Activated CD4-positive, CD25-positive, alpha-beta regulatory T cell treated with anti-CD3 and anti-CD28 coated beads, Interleukin-2, amount 50 U/mL, for 16 hours (primary cell): ENCODE measurements around the gene GPD1L.
"Not testable (repeated sequence)": the region's sequence is repeated elsewhere in the genome, so short reads cannot be mapped to it uniquely, and the experiment has no call there.

Source experiments
- DNase-seq: peaks from one replicate; pipeline ENCODE4 v3.0.0-alpha.2; 2020; ENCODE audit warnings: low read depth, low spot score

The GPD1L gene

DNA sequence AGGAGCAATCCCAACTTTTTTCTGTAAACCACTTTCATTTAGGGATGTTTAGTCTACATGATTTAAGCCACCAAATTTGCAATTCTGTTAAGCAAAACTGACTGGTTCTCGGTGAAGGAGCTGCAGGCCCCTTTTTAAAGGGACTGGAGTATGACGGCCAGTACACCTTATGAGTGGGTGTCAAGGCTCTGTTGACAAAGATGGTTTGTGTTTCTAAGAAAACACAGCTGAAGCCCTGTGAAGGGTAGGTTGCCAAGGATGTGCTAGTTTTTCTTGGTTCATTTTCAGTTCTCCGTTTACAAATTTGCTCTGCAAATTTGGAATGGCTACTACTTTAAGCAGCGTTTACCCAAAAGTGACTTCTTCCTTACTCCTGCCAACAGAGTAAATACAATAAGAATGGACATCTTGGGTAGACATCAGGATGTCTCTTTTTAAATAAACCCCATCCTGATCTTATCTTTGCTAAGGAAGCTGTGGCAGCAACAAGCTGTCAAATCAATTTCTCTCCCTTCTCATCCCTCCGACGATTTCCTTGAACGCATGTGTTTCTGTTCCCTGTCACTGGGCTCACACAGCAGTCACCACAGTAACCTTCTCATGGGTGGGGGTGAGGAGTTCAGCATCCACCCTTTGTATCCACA lies 73.8 kb downstream of the GPD1L start:
- DNase-seq: no peak

DNA sequence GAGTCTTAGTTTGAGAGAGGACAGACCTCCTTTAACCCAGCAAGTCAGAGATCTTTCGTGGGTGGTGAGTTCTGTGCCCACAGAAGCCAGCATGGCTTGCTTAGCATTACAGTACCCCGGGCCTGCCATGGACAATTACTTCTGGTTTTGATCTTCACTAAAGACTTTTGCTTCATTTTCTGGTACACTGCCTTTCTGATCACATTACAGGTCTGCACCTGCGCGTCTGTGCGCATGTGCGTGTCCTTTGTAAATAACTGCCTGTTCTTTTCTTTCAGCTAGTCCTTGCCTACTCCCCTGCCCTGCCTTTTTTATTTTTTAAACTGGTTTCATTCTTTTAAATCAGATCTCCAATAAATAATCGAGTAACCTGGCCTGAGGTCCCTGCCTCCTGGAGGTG lies 74.9 kb downstream of the GPD1L start:
- DNase-seq: no peak

DNA sequence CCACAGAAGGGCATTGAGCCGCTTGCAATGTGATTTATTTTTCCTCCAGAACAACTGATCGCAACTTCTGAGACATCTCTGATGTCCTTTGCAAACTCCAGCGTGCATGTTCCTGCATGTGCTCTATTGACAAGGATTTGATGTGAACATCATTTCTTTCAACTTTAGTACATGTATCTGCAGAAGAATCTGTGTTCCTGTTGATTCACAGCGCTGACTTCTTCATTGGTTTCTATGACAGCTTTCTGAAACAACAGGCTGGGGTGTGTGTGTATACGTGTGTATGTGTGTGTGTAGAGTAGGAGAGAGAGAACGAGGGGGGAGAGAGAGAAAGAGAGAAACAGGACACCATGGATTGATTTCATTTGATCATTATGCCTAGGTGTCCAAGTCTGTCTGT lies 75.4 kb downstream of the GPD1L start:
- DNase-seq: no peak

DNA sequence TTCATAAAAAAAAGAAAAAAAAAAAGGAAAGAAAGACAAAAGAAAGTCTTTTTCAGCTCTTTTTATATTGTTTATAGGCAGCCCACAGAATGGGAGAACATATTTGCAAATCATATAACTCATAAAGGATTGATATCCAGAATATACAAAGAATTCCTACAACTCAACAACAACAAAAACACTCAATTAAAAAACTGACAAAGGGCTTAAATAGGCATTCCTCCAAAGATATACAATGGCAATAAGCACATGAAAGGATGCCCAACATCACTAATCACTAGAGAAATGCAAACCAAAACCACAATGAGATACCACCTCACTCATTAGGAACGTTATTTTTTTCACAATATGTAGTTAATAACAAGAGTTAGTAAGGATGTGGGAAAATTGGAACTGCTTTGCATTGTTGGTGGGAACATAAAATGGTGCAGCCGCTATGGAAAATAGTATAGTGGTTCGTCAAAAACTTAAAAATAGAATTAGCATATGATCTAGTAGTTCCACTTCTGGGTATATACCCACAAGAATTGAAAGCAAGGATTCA lies 77.8 kb downstream of the GPD1L start:
- no peak for DNase-seq

DNA sequence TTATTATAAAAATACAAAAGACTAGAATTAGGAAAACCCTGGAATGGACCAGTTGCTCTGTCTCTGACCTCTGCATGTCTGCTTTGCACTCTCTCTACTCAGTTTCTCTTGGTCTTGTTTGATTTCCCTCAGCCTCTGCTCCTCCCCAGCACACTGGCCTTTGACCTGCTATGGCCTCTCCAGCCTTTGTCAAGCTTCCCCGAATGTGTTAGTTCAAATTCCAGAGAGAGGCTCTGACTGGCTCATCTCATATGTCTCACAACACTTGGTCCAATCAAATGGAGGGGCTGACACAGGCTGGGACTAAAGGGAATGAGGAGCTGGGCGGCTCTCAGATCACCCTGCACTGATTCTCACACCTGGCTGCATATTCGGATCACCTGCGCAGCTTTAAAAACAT lies 79.7 kb downstream of the GPD1L start:
- DNase-seq: no peak

DNA sequence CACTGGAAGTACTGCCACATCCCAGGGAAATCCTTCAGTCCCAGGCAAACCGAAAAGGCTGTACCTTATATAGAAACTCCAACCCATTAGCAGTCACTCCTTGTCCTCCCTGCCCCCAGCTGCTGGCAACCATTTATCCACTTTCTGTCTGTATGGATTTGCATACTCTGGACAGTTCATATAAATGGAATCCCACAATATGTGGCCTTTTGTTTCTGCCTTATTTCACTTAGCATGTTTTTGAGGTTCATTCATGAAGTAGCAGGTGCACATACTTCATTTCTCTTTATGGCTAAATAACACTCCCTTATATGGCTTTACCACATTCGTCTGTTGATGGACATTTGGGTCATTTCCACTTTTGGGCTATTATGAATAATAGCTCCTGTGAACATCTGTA lies 80.5 kb downstream of the GPD1L start:
- DNase-seq: no peak

DNA sequence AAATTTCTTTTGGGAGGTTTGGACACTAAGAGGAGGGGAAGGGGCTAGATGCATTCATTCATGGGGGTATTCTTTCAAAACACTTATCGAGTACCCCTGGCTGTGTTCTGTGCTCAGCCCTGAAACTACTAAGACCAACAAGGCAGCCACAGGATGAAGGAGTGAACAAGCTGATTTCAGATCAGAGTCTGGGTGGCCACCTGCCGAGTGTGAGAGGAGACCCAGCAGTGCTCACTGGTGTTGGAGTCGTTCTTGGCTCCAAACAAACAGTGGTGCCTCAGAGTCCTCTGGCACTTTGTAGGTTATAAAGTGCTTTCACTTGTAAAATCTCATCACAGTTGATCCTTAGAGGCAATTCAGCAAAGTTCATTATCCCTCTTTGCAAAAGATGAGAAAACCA lies 83.3 kb downstream of the GPD1L start:
- no peak for DNase-seq

DNA sequence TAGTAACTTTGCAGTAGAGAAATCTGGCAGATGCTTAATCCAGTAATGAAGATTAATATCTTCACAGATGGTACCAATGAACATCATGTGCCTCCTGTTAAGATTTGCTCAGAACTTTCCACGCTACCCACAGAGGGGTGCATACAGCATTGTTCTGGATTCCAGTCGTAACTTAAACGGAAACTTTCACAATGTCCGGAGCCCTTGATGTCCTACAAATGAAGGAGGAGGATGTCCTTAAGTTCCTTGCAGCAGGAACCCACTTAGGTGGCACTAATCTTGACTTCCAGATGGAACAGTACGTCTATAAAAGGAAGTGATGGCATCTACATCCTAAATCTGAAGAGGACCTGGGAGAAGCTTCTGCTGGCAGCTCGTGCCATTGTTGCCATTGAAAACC lies 84.1 kb downstream of the GPD1L start:
- not testable (repeated sequence) for DNase-seq

DNA sequence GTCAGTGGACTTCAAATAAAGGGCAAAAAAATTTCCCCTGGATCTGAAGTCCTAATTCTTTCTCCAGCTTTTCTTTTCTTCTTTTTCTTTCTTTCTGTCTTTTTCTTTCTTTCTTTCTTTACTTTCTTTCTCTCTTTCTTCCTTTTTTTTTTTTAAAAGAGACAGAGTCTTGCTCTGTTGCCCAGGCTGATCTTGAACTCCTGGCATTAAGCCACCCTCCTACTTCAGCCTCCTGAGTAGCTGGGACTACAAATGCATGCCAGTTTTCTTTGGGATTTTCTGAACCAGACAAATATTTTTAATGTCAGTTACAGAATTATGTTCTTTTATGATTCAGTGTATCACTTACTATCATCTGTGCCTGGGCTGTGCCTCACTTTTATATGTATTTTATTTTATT lies 86.7 kb downstream of the GPD1L start:
- DNase-seq: no peak

DNA sequence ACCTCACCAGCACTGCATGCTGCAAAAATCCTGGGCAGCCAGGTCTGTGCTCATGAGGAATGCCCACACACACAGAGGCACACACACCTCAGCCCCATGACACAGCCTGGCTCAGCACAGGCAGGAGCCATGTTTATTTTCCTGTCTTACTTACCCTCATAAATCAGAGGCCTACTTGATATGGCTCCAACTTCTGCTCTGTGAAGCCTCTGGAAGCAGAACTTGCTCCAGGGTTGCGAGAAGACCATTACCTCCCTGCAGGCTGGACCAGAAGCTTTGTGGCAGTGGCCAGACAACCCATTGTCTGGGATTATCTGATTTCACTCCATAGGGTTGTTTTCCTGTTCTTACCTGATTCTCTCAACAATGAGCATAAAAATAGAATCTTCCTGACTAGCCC lies 88.2 kb downstream of the GPD1L start:
- no peak for DNase-seq

DNA sequence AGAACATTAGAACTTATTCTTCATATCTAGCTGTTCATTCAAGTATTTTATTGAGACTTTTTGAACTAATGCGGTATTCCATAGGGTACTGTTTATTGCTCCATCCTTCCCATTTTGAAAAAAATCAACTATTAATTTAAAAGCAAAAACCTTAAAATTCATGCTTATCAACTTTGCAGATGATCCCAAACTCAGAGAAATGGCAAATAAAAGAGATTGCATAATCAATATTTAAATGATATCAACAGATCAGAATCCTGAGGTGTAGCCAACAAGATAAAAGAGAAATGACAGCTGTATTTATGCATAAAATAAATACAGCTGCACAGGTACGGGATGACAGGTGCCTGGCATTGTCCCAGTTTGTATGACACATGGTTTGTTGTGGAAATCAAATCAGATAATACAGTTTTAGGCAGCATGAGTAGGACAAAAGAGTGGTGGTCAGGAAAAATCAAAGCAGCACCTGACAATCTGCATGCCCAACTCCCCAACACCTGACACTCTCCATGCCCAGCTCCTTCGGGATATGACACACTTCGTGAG lies 89.6 kb downstream of the GPD1L start:
- DNase-seq: no peak

DNA sequence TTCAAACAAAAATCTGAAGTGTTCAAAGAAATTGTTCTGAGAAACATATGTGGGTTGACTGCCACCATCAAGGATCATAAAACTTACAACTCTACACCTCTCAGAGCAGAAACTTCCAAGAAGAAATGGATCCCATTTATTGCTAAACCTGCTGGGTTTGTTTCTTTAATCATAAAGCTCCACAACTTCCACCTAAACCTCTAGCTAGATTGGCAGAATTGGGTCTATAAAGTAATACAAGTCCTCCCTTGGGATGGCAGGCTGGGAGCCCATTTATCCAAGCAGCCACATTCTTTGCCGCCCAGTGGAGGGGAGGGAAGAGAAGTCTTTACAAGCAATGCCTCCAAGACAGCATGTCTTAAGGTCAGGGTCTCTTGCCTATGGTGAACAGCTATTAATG lies 91.6 kb downstream of the GPD1L start:
- DNase-seq: no peak

DNA sequence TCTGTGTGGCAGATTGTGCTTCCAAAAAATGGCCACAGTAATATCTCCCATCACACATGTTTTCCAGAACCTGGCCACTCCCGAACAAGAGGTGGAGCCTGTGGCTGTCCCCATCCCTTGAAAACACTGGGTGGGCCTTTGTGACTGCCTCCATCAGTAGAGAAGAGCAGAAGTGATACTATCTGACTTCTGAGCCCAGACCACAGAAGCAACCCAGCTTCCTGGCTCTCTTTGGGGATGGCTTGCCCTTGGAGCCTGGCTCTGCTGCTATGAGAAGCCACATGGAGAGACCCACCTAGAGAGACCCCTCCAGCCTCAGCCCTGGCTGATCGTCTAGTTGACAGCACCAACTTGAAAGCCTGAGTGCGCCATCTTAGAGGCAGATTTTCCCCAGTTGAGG lies 92.3 kb downstream of the GPD1L start:
- no peak for DNase-seq

DNA sequence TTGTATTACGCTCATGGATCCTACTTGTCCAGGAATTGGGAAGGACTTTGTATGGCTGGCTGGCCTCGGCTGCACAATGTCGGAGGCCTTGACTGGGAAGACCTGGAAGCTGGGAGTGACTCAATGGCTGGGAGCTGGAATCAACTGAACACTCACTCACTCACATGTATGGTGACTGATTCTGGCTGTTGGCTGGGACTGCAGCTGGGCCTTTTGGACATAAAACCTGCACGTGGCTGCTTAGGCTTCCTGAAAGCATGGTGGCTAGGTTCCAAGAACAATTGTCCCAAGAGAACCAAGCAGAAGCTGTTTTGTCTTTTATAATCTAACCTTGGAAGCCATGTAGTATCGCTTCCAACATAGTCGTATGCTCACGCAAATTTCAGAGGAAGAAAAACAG lies 94.1 kb downstream of the GPD1L start:
- no peak for DNase-seq

DNA sequence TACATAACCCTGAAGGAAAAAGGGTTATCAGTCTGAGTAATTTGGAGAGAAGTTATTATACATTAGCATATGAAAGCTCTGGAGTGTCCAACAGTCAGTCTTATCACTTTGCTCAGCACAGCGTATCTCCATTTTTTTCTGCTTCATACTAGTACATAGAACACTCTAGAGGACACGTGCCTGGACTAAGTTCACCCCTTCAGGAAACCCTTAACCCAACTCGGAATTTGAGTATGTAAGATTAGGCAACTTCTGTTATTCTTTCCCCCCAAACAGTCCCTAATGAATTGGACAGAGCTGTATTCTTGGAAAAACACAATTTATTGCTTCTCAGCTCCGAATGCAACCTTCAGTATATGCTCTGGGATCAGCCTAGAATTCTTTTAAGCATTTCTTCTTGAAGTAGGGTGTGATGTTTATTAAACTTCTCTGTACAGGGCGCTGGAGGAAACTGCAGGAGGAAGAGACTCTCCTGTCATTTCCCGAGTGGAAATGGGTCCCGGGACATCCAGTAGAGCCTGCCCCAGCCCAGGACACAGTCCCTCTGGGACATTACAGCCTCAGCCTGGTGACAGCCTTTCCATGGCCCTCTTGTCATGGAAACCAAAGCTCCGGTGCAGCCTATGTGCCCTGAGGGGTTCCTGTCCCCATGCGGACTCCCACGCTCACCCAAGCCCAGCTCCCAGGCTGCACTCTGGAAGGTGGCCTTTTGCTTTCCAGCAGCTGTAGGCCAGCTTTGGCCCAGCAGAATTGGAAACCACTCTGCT lies 94.8 kb downstream of the GPD1L start:
- DNase-seq: no peak

DNA sequence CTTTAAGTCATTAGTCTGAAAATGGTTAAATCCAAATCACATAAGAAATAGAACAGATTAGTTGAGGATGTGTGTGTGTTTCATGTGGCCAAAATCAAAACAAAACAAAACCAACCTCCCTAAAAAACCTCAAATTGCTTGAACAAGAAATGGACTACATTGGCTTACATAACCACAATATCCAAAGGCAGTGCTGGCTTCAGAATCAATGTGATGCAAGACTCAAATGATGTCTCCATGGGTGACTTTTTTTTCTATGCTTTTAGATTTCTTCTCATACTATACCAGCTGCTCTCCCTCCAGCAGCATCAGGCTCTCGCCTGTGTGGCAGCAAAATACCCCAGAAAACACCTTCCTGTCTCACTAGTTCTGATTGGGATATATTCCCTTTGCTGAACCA lies 96.1 kb downstream of the GPD1L start:
- no peak for DNase-seq

DNA sequence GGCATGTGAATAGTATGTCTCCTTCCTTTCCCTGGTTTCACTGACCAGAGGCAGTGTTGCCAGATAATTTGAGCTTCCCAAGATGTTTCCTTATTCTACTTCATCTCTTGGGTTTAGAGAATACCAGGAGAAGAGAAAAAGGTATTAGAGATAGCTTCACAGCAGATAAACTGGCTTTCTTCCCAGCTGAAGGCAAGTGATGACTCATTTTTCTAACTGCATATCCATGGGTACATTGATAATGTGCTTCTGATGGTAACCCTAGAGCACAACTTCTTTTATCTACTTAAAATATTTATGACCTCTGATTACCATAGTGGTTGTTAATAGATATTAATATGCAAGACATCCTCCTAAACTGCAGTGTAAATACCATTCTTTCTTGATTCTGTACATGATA lies 97.4 kb downstream of the GPD1L start:
- DNase-seq: no peak

DNA sequence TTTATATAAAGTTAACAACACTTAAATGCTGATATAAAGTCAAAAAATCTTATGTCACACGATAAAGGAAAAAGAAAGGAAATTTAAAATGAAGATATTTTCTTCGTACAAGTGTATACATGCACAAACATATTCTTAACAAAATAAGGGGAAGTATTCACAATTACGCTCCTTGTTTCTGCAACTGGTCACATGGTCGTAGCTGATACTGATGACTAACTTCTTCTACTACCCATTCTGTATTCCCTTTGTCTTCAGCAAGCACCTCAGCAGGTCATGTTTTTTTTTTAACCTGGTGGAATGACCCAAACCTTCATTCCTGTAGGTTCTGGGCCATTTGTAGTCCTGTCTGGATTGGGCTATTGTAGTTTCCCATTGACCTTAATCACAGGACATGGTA lies 102.0 kb downstream of the GPD1L start:
- DNase-seq: no peak

DNA sequence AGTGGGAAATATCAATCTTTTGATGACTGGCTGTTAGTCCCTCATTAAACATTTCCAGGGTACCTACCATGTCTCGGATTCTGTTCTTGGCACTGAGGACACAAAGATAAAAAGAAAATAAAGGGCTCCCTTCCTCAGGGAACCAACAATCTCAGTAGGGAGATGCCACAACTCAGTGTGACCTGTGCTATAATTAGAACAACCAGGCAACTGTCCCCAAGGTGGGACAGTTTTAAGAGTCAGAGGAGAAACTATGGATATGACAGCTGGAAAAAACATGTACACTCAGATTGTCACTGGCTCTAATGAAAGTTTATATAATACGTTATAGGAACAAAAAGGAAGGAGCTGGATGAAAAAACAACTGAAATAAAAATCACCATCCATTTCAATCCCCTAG lies 108.8 kb downstream of the GPD1L start:
- no peak for DNase-seq

DNA sequence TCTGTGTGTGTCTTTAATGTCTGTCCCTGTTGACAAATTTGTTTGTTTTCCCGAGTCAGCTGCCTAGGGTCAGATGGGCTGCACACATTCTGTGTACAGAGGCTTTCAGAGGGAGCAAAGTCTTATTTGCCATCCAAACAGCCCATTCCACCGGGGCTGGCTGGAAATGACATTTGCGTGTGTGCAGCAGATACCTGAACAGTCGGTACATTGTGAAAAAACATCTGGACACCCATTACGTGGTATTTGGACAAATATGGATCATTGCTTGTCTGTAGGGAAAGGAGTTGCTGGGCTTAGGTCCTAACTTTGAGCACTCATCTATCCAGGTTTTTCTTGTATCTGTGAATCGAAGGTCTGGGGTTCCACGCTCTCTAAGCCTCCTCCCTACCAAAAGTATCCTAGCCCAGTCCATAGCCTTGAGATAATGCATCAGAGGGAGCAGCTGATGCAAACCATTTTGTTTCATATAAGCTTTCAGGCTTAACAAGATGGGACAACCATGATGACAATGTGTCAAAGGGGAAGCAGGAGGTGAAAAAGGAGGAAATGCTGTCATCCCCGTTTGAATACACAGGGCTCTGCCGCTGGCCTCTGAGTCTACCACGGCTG lies 109.9 kb downstream of the GPD1L start:
- no peak for DNase-seq

DNA sequence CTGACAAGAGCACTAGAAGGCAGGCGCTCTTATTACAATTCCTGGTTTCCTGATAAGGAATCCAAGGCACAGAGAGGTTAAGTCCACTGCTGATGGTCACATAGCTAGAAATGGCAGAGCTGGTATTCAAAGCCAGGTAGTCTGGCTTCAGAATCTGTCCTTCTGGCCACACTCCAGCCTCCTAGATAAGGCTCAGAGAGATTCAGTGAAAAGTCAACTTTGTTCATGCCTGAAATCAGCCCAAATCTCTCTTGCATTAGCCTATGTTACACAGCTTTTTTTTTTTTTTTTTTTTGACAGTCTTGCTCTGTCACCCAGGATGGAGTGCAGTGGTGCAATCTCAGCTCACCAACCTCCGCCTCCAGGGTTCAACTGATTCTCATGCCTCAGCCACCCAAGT lies 110.9 kb downstream of the GPD1L start:
- DNase-seq: no peak
